ENCODE results near the gene EVX1. TPM values are rescaled to one million over a fixed set of nuclear protein-coding genes. Genes with fewer than 3 reads are reported as not detected.

Gene EVX1
- total RNA-seq, 1 experiment from 2014 or later = 0.33 TPM

GRCh38 chr7:27263781-27264180, 21.2 kb downstream of the EVX1 start:
- H3K4me2 ChIP-seq (ENCODE audit: low read length) = no peak overlapping the region
- no peaks in the 10 kb centered on the region for H3K9me3 ChIP-seq (ENCODE audit: low read length)
- no peaks in the 10 kb centered on the region for H3K27me3 ChIP-seq (ENCODE audit: low read length)
- no peaks in the 10 kb centered on the region for H3K79me2 ChIP-seq (ENCODE audit: low read length)
- ChIA-PET CTCF (no interaction called here), POLR2A (ENCODE audit: unreplicated experiment) (interaction anchor here (0.8 kb wide), 1 partner anchor 343 kb away, joined by 3 read pairs; no protein-coding TSS in a partner anchor)
- ATAC-seq (no peak; the same call in 1 of the 2 replicates), DNase-seq (no peak)
- H4K20me1 ChIP-seq (ENCODE audit: low read length) = no peaks in the 10 kb centered on the region
- H3K4me1 ChIP-seq (ENCODE audit: insufficient read depth, low read length) = peaks cover 15% of the 10 kb centered on the region
- H3K4me3 ChIP-seq (ENCODE audit: low read length) = no peak overlapping the region
- no peak overlapping the region for H3K27ac ChIP-seq (ENCODE audit: low read length)
- H3K9me2 ChIP-seq (replicated peaks; ENCODE audit: low read length) = no peaks in the 10 kb centered on the region
- no TSS peak for BruUV-seq (replicated peaks)
- H3F3A ChIP-seq (ENCODE audit: low read length, unreplicated experiment) = no peaks in the 10 kb centered on the region
- intact Hi-C loops (cut with micrococcal nuclease) = no loop called here
- no peaks in the 10 kb centered on the region for H3K36me3 ChIP-seq (ENCODE audit: low read depth, low read length)
- no peak overlapping the region for H2AFZ ChIP-seq (ENCODE audit: low read length)
- H3K9ac ChIP-seq (ENCODE audit: low read length) = no peak overlapping the region
- no peak for TF ChIP-seq EZH2phosphoT487 (IDR thresholded peaks at IDR 0.05; ENCODE audit: borderline replicate concordance, low read length)

- no peaks in the 10 kb centered on the region for H3K9me2 ChIP-seq (replicated peaks; ENCODE audit: low read length)
- ChIA-PET POLR2A (ENCODE audit: unreplicated experiment) (no interaction called here), CTCF (interaction anchor here (0.6 kb wide), 1 partner anchor 11 kb away, joined by 4 read pairs; no protein-coding TSS in a partner anchor)
- no peak overlapping the region for H3K4me3 ChIP-seq (ENCODE audit: low read length)
- H3K36me3 ChIP-seq (ENCODE audit: low read depth, low read length) = no peaks in the 10 kb centered on the region
- no peak for ATAC-seq
- H3K27me3 ChIP-seq (ENCODE audit: low read length) = no peaks in the 10 kb centered on the region
- no peaks in the 10 kb centered on the region for H3K79me2 ChIP-seq (ENCODE audit: low read length)
- no peaks in the 10 kb centered on the region for H3K9me3 ChIP-seq (ENCODE audit: low read length)
- no peaks in the 10 kb centered on the region for H4K20me1 ChIP-seq (ENCODE audit: low read length)
- H3K4me1 ChIP-seq (ENCODE audit: insufficient read depth, low read length) = no peaks in the 10 kb centered on the region
- no peak overlapping the region for H3K27ac ChIP-seq (ENCODE audit: low read length)
- BruUV-seq (replicated peaks) = no TSS peak
- intact Hi-C loops (cut with micrococcal nuclease) = no loop called here
- TF ChIP-seq EZH2phosphoT487 (IDR thresholded peaks at IDR 0.05; ENCODE audit: borderline replicate concordance, low read length) = no peak
- 0 out of 2 replicates have a peak, but pooled peaks have one; percentile 8 for TF ChIP-seq CTCF (conservative IDR thresholded peaks at IDR 0.05; ENCODE audit: low read depth, low read length)
- DNase-seq = no peak
- no peak overlapping the region for H3K4me2 ChIP-seq (ENCODE audit: low read length)
- no peak overlapping the region for H3K9ac ChIP-seq (ENCODE audit: low read length)
- H3F3A ChIP-seq (ENCODE audit: low read length, unreplicated experiment) = no peaks in the 10 kb centered on the region
- H2AFZ ChIP-seq (ENCODE audit: low read length) = no peak overlapping the region
Observed at GRCh38 chr7:27269455-27269854, 26.9 kb downstream of the EVX1 start.

GRCh38 chr7:27271384-27271783, 28.8 kb downstream of the EVX1 start:
- CTCF ChIA-PET = no interaction called here
- intact Hi-C loops (cut with micrococcal nuclease) = no loop called here

More at GRCh38 chr7:27271384-27271783, 28.8 kb downstream of the EVX1 start:
- no peaks in the 10 kb centered on the region for H3F3A ChIP-seq (ENCODE audit: low read length, unreplicated experiment)
- no peaks in the 10 kb centered on the region for H3K9me2 ChIP-seq (replicated peaks; ENCODE audit: low read length)
- H3K36me3 ChIP-seq (ENCODE audit: low read depth, low read length) = no peaks in the 10 kb centered on the region
- no peak overlapping the region for H3K4me2 ChIP-seq (ENCODE audit: low read length)
- H3K27ac ChIP-seq (ENCODE audit: low read length) = no peak overlapping the region
- no peaks in the 10 kb centered on the region for H4K20me1 ChIP-seq (ENCODE audit: low read length)
- no TSS peak for BruUV-seq (replicated peaks)
- H3K4me3 ChIP-seq (ENCODE audit: low read length) = no peak overlapping the region
- TF ChIP-seq EZH2 (IDR thresholded peaks at IDR 0.05; ENCODE audit: low read length, unreplicated experiment) = no peak
- TF ChIP-seq CTCF (conservative IDR thresholded peaks at IDR 0.05; ENCODE audit: low read depth, low read length) = no peak
- TF ChIP-seq EZH2phosphoT487 (IDR thresholded peaks at IDR 0.05; ENCODE audit: borderline replicate concordance, low read length) = no peak
- no peaks in the 10 kb centered on the region for H3K9me3 ChIP-seq (ENCODE audit: low read length)
- POLR2A ChIA-PET (ENCODE audit: unreplicated experiment) = no interaction called here
- H3K27me3 ChIP-seq (ENCODE audit: low read length) = no peaks in the 10 kb centered on the region
- H3K9ac ChIP-seq (ENCODE audit: low read length) = no peak overlapping the region
- ATAC-seq = no peak
- H2AFZ ChIP-seq (ENCODE audit: low read length) = no peak overlapping the region
- no peaks in the 10 kb centered on the region for H3K4me1 ChIP-seq (ENCODE audit: insufficient read depth, low read length)
- DNase-seq = no peak
- H3K79me2 ChIP-seq (ENCODE audit: low read length) = no peaks in the 10 kb centered on the region

Measured in PC-3 (cell line).